Astrocyte (in vitro differentiated cells and primary cell): ENCODE results near the gene C11orf52. TPM values are rescaled to one million over a fixed set of nuclear protein-coding genes. Genes with fewer than 3 reads are reported as not detected.

ENCODE experiments used
- DNase-seq: peaks from one replicate; pipeline ENCODE4 v3.0.0-alpha.2; 2010; ENCODE audit warnings: low read depth
- FAIRE-seq: peaks from 2 replicates; lab custom pipeline; 2011; peaks lifted over from hg19 to GRCh38; lab: Jason Lieb, UNC
- H2AFZ ChIP-seq: 2 replicates; pipeline ENCODE4 v1.6.0; 2012; ENCODE audit warnings: low read depth, low read length, inconsistent platforms
- H3K27ac ChIP-seq: 2 replicates; pipeline ENCODE4 v1.5.1; 2011; ENCODE audit warnings: low read depth, low read length, inconsistent platforms
- H3K27me3 ChIP-seq: 2 replicates; pipeline ENCODE4 v1.6.0; 2011; ENCODE audit warnings: low read length, inconsistent platforms; ENCODE audit not compliant: insufficient read depth
- H3K36me3 ChIP-seq: 2 replicates; pipeline ENCODE4 v1.5.1; 2011; ENCODE audit warnings: low read length, inconsistent platforms; ENCODE audit not compliant: insufficient read depth
- H3K4me1 ChIP-seq: 2 replicates; pipeline ENCODE4 v1.5.1; 2011; ENCODE audit warnings: low read length, inconsistent platforms; ENCODE audit not compliant: insufficient read depth
- H3K4me2 ChIP-seq: 2 replicates; pipeline ENCODE4 v1.6.0; 2012; ENCODE audit warnings: low read length, inconsistent platforms
- H3K4me3 ChIP-seq: 2 replicates; pipeline ENCODE4 v1.5.1; 2011; ENCODE audit warnings: low read depth, mild to moderate bottlenecking, low read length, inconsistent platforms; ENCODE audit not compliant: insufficient read depth
- H3K79me2 ChIP-seq: 2 replicates; pipeline ENCODE4 v1.6.0; 2012; ENCODE audit warnings: mild to moderate bottlenecking, low read length, inconsistent platforms; ENCODE audit not compliant: insufficient read depth
- H3K9ac ChIP-seq: 2 replicates; pipeline ENCODE4 v1.6.0; 2012; ENCODE audit warnings: mild to moderate bottlenecking, low read length, inconsistent platforms
- H3K9me3 ChIP-seq: 2 replicates; pipeline ENCODE4 v1.5.1; 2012; ENCODE audit warnings: low read depth, mild to moderate bottlenecking, low read length, inconsistent platforms; ENCODE audit not compliant: insufficient read depth
- H4K20me1 ChIP-seq: 2 replicates; pipeline ENCODE4 v1.6.0; 2012; ENCODE audit warnings: low read length, inconsistent platforms; ENCODE audit not compliant: insufficient read depth
- H3K27ac Mint-ChIP-seq: one replicate; pipeline ENCODE4 v1.8.0; 2021; ENCODE audit warnings: mild to moderate bottlenecking, mixed read lengths; ENCODE audit not compliant: unreplicated experiment
- H3K27me3 Mint-ChIP-seq: one replicate; pipeline ENCODE4 v1.8.0; 2021; ENCODE audit warnings: low read depth, mixed read lengths; ENCODE audit not compliant: unreplicated experiment
- H3K36me3 Mint-ChIP-seq: one replicate; pipeline ENCODE4 v1.8.0; 2021; ENCODE audit warnings: low read depth, mixed read lengths; ENCODE audit not compliant: unreplicated experiment
- H3K4me1 Mint-ChIP-seq: one replicate; pipeline ENCODE4 v1.8.0; 2021; ENCODE audit warnings: low read depth, mixed read lengths; ENCODE audit not compliant: unreplicated experiment
- H3K4me3 Mint-ChIP-seq: one replicate; pipeline ENCODE4 v1.8.0; 2021; ENCODE audit warnings: mild to moderate bottlenecking, moderate library complexity, mixed read lengths; ENCODE audit not compliant: unreplicated experiment
- H3K9me3 Mint-ChIP-seq: one replicate; pipeline ENCODE4 v1.8.0; 2021; ENCODE audit warnings: mild to moderate bottlenecking, mixed read lengths; ENCODE audit not compliant: unreplicated experiment
- CTCF ChIP-seq: IDR thresholded peaks from 2 replicates; pipeline ENCODE4 v1.5.1; 2011; ENCODE audit warnings: low read depth, mild to moderate bottlenecking, inconsistent platforms, low read length, moderate library complexity; ENCODE audit not compliant: insufficient read depth
- EZH2 ChIP-seq: IDR thresholded peaks from 2 replicates; pipeline ENCODE4 v1.6.1; 2012; ENCODE audit warnings: mild to moderate bottlenecking, low read length, inconsistent platforms; ENCODE audit not compliant: insufficient read depth
- total RNA-seq: library from RNA; stranded (reverse); gene quantifications from 2 replicates; pipeline ENCODE4 v1.2.1, GENCODE V29; 2021

Gene C11orf52
- total RNA-seq, 1 donor from 2014 or later: 0.50 TPM

- DNase-seq: no peak
- Histone ChIP-seq H3K79me2 (peaks cover 18% of the 10 kb centered on the region), H3K27ac (peak overlapping the region; percentile 86), H4K20me1 (no peaks in the 10 kb centered on the region), H3K4me1 (peaks cover 23% of the 10 kb centered on the region), H3K9ac (peak overlapping the region; percentile 67), H2AFZ (peak overlapping the region; percentile 9), H3K4me3 (peak overlapping the region; percentile 2), H3K4me2 (peak overlapping the region; percentile 60), H3K27me3 (no peaks in the 10 kb centered on the region), H3K9me3 (no peaks in the 10 kb centered on the region), H3K36me3 (no peaks in the 10 kb centered on the region)
- H3K27ac Mint-ChIP-seq: peak overlapping the region; percentile 99
- H3K4me3 Mint-ChIP-seq: peak overlapping the region; percentile 11
- FAIRE-seq: no peak
- no peaks in the 10 kb centered on the region for H3K9me3 Mint-ChIP-seq
- H3K27me3 Mint-ChIP-seq: no peaks in the 10 kb centered on the region
- H3K4me1 Mint-ChIP-seq: peaks cover 22% of the 10 kb centered on the region
- TF ChIP-seq EZH2 (no peak), CTCF (no peak)
- H3K36me3 Mint-ChIP-seq: no peaks in the 10 kb centered on the region
These were observed 26.5 kb downstream of the C11orf52 start for GRCh38 chr11:111945198-111945597.

- Mint-ChIP-seq H3K4me1 (peaks cover 18% of the 10 kb centered on the region), H3K4me3 (no peak overlapping the region), H3K36me3 (no peaks in the 10 kb centered on the region), H3K9me3 (no peaks in the 10 kb centered on the region), H3K27me3 (no peaks in the 10 kb centered on the region), H3K27ac (no peak overlapping the region)
- no peak overlapping the region for H2AFZ ChIP-seq
- H3K4me3 ChIP-seq: no peak overlapping the region
- no peak overlapping the region for H3K27ac ChIP-seq
- H3K79me2 ChIP-seq: peaks cover 10% of the 10 kb centered on the region
- H3K36me3 ChIP-seq: no peaks in the 10 kb centered on the region
- no peaks in the 10 kb centered on the region for H3K27me3 ChIP-seq
- no peaks in the 10 kb centered on the region for H3K9me3 ChIP-seq
- TF ChIP-seq CTCF: no peak
- TF ChIP-seq EZH2: no peak
- no peak for DNase-seq
- H3K9ac ChIP-seq: no peak overlapping the region
- FAIRE-seq: no peak
- no peak overlapping the region for H3K4me2 ChIP-seq
- H3K4me1 ChIP-seq: peaks cover 22% of the 10 kb centered on the region
- H4K20me1 ChIP-seq: no peaks in the 10 kb centered on the region
These were observed 27.8 kb downstream of the C11orf52 start for GRCh38 chr11:111946499-111946898.

- Mint-ChIP-seq H3K27me3 (no peaks in the 10 kb centered on the region), H3K9me3 (no peaks in the 10 kb centered on the region), H3K4me3 (no peak overlapping the region), H3K27ac (peak overlapping the region; percentile 62), H3K4me1 (peaks cover 18% of the 10 kb centered on the region), H3K36me3 (no peaks in the 10 kb centered on the region)
- H3K27me3 ChIP-seq: no peaks in the 10 kb centered on the region
- no peak overlapping the region for H3K4me3 ChIP-seq
- peaks cover 22% of the 10 kb centered on the region for H3K4me1 ChIP-seq
- FAIRE-seq: no peak
- TF ChIP-seq CTCF (no peak), EZH2 (no peak)
- H3K9ac ChIP-seq: no peak overlapping the region
- H3K4me2 ChIP-seq: no peak overlapping the region
- H2AFZ ChIP-seq: no peak overlapping the region
- peaks cover 4% of the 10 kb centered on the region for H3K79me2 ChIP-seq
- no peaks in the 10 kb centered on the region for H3K9me3 ChIP-seq
- no peaks in the 10 kb centered on the region for H3K36me3 ChIP-seq
- no peaks in the 10 kb centered on the region for H4K20me1 ChIP-seq
- no peak for DNase-seq
- no peak overlapping the region for H3K27ac ChIP-seq
These were observed 28.4 kb downstream of the C11orf52 start for GRCh38 chr11:111947143-111947542.
